ENCODE data around the gene MXRA7.

DNA sequence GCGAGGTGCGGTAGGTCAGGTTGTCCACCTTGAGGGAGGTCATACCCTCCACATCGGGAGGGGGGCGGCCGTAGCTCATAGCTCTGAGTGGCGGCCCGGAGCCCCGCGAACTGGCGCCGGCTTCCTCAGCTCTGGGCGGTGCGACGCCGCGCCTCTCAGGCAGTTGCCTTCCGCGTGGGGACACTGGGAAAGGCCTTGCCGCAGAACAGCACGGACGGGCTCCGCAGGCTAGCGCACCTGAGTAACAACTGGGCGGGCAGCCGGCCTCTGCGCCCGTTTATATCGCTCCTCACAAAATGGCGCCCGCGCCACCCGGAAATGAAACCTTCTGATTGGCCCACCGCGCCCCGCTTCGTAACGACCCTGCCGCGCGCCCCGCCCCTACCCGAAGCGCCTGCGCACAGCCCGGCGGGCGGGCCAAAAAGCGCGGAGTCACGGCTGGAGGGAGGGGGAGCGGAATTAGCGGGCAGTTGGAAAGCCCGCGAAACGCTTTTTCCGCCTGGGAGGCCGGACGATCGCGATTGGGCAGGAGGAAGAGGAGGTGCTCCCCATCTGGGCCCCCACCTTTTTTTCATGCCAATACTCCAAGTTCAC lies 26.4 kb upstream of the MXRA7 start, which contains the start of gene SRSF2:
- TF ChIP-seq, protein P1, sequence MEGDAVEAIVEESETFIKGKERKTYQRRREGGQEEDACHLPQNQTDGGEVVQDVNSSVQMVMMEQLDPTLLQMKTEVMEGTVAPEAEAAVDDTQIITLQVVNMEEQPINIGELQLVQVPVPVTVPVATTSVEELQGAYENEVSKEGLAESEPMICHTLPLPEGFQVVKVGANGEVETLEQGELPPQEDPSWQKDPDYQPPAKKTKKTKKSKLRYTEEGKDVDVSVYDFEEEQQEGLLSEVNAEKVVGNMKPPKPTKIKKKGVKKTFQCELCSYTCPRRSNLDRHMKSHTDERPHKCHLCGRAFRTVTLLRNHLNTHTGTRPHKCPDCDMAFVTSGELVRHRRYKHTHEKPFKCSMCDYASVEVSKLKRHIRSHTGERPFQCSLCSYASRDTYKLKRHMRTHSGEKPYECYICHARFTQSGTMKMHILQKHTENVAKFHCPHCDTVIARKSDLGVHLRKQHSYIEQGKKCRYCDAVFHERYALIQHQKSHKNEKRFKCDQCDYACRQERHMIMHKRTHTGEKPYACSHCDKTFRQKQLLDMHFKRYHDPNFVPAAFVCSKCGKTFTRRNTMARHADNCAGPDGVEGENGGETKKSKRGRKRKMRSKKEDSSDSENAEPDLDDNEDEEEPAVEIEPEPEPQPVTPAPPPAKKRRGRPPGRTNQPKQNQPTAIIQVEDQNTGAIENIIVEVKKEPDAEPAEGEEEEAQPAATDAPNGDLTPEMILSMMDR (conservative IDR thresholded peaks at IDR 0.05): no peak
- peak; percentile 92 for TF ChIP-seq ZFX (IDR thresholded peaks at IDR 0.05)
